Ovary (tissue), 9 donors: Measurements from ENCODE around the gene RBAK. TPM values are rescaled to one million over a fixed set of nuclear protein-coding genes. Genes with fewer than 3 reads are reported as not detected.
"Not testable (repeated sequence)": the region's sequence is repeated elsewhere in the genome, so short reads cannot be mapped to it uniquely, and the experiment has no call there.

Experiments
- DNase-seq, 5 donors: peaks; one replicate each; pipeline ENCODE4 v3.0.0-alpha.2; 2019 to 2020
- H3K27ac ChIP-seq, 2 donors: fragments of 200-600 bp; one replicate each; pipeline versions ENCODE4 v1.5.1 to v1.8.0; 2019 to 2022
- H3K27me3 ChIP-seq: fragments of 200-600 bp; one replicate; pipeline ENCODE4 v1.8.0; 2022
- H3K36me3 ChIP-seq: fragments of 200-600 bp; sonication (generic); one replicate; pipeline ENCODE4 v1.5.1; 2019
- H3K4me1 ChIP-seq: one replicate; pipeline ENCODE4 v1.8.1; 2013; ENCODE audit warnings: mild to moderate bottlenecking, moderate library complexity; ENCODE audit not compliant: insufficient read depth
- H3K4me3 ChIP-seq: fragments of 200-600 bp; sonication (generic); one replicate; pipeline ENCODE4 v1.5.1; 2017
- H3K9me3 ChIP-seq, 2 donors: fragments of 200-600 bp in 1 of 2; sonication (generic) in 1 of 2; one replicate each; pipeline versions ENCODE4 v1.5.1 to v1.8.1; 2013 to 2019; ENCODE audit warnings: mild to moderate bottlenecking in 1 of 2, moderate library complexity in 1 of 2
- CTCF ChIP-seq, 3 donors: fragments of 450-650 bp in 2 of 3; fragments of 200-600 bp in 1 of 3; IDR thresholded peaks; one replicate each; pipeline versions ENCODE4 v1.5.1 to v1.8.0; 2016 to 2022; ENCODE audit warnings: antibody characterized with exemption in 3 of 3, mild to moderate bottlenecking in 1 of 3
- EP300 ChIP-seq: sonication (generic); formaldehyde crosslinking; IDR thresholded peaks from one replicate; pipeline ENCODE4 v1.6.1; 2017; ENCODE audit warnings: antibody characterized with exemption
- POLR2A ChIP-seq: fragments of 450-650 bp; IDR thresholded peaks from one replicate; pipeline ENCODE4 v1.6.1; 2017; ENCODE audit warnings: antibody characterized with exemption, mild to moderate bottlenecking, moderate library complexity
- WGBS, 3 donors: extraction: QIAGEN DNeasy Blood & Tissue Kit in 1 of 3; methylation state at CpG; one replicate each; pipeline versions ENCODE4 v1.1.5 to v1.1.7; 2013 to 2017; 5-methylcytosine and 5-hydroxymethylcytosine counted together
- intact Hi-C, 4 donors: fragments of 100-400 bp; cut with DNase I; formaldehyde crosslinking; loops; one replicate each; pipeline versions ENCODE4 v1.11.0 to v1.15.1; 2022 to 2023
- polyA plus RNA-seq, 2 donors: library from polyadenylated mRNA; stranded (reverse); fragments of 200-250 nt in 1 of 2; fragments of 350-450 nt in 1 of 2; fragmentation: Illumina TruSeq in 1 of 2; extraction: RNeasy Lipid Tissue Mini Kit (QIAGEN cat#74804) in 1 of 2; gene quantifications; one replicate each; pipeline ENCODE4 v1.2.3, GENCODE V29; 2013 to 2014
- total RNA-seq, 7 donors: library from RNA; depleted of rRNA in 2 of 7; stranded (reverse); fragments of >200 nt in 2 of 7; fragmentation: NEBNext Ultra II Directional in 3 of 7; extraction: Animal tissue kit (Norgen Biotek cat#: 25700) in 3 of 7; gene quantifications; one replicate each; pipeline versions ENCODE4 v1.1.0 to v1.2.4, GENCODE V29; 2016 to 2023
- donor health status: DM: no; HTN: no; CAD: no; lungs with moderate emphysema.
- donor health status: DM: no; HTN: no; CAD: no.
- donor health status: Bipolar disorder and iron deficiency.
- donor health status: DM: yes; HTN: yes; CAD: no.
- donor health status: DM: no; HTN: no; CAD: no.
- donor health status: DM: yes; HTN: yes; CAD: no.

RBAK gene
- total and polyA plus RNA-seq, 9 donors, result 4.7 to 12.8 (median 9.5) TPM

- Histone ChIP-seq H3K27ac (no peak overlapping the region), H3K36me3 (no peaks in the 10 kb centered on the region), H3K9me3 (no peaks in the 10 kb centered on the region), H3K4me1 (no peaks in the 10 kb centered on the region), H3K27me3 (no peaks in the 10 kb centered on the region), H3K4me3 (no peak overlapping the region)
- no peak for DNase-seq
- 81 to 89% (median 87%) methylated on average over 24 of the region's 24 CpGs for WGBS, 3 donors
- intact Hi-C loops, result loop anchor here in 1 of 4 donors (10.0 kb wide), 1 partner anchor 289 kb away; no protein-coding TSS in a partner anchor
- no peak for TF ChIP-seq EP300
Measured at GRCh38 chr7:5083311-5083711, 37.7 kb downstream of the RBAK start.

- WGBS, 3 donors, result 73 to 78% (median 75%) methylated on average over 9 of the region's 9 CpGs
Measured at GRCh38 chr7:5086256-5086655, 40.6 kb downstream of the RBAK start.

GRCh38 chr7:5088228-5088833 lies 42.7 kb downstream of the RBAK start:
- not testable (repeated sequence) for H3K27me3 ChIP-seq, H3K4me1 ChIP-seq, H3K9me3 ChIP-seq, H3K36me3 ChIP-seq, H3K4me3 ChIP-seq, H3K27ac ChIP-seq, DNase-seq
- intact Hi-C loops, result loop anchor here in 2 of 4 donors (5.0 to 10.0 kb wide), 2 partner anchors 286 to 294 kb away; no protein-coding TSS in a partner anchor
- WGBS, 3 donors, result 62 to 63% (median 62%) methylated on average over 12 of the region's 12 CpGs

More at GRCh38 chr7:5086256-5086655, 40.6 kb downstream of the RBAK start:
- intact Hi-C loops, result loop anchor here in 3 of 4 donors (2.0 to 10.0 kb wide), 3 partner anchors 284 to 291 kb away; no protein-coding TSS in a partner anchor
- H3K27me3 ChIP-seq, result no peaks in the 10 kb centered on the region
- no peak for TF ChIP-seq EP300
- no peak for TF ChIP-seq POLR2A
- TF ChIP-seq CTCF (IDR thresholded peaks at IDR 0.05), result no peak
- no peaks in the 10 kb centered on the region for H3K4me1 ChIP-seq
- H3K27ac ChIP-seq, result no peak overlapping the region
- H3K4me3 ChIP-seq, result no peak overlapping the region
- H3K36me3 ChIP-seq, result no peaks in the 10 kb centered on the region
- no peak for DNase-seq
- no peaks in the 10 kb centered on the region for H3K9me3 ChIP-seq

- no peak for DNase-seq
- Histone ChIP-seq H3K27me3 (no peaks in the 10 kb centered on the region), H3K4me1 (no peaks in the 10 kb centered on the region), H3K36me3 (no peaks in the 10 kb centered on the region), H3K4me3 (no peak overlapping the region), H3K27ac (no peak overlapping the region), H3K9me3 (no peaks in the 10 kb centered on the region)
- intact Hi-C loops, result loop anchor here in 2 of 4 donors (5.0 to 10.0 kb wide), 2 partner anchors 287 to 294 kb away; no protein-coding TSS in a partner anchor
- TF ChIP-seq CTCF (IDR thresholded peaks at IDR 0.05) (no peak), POLR2A (no peak), EP300 (no peak)
- WGBS, 3 donors, result 71 to 78% (median 78%) methylated on average over 8 of the region's 8 CpGs
Measured at GRCh38 chr7:5088906-5089305, 43.2 kb downstream of the RBAK start.

GRCh38 chr7:5093948-5094347 lies 48.3 kb downstream of the RBAK start:
- Histone ChIP-seq H3K36me3 (no peaks in the 10 kb centered on the region), H3K4me3 (no peak overlapping the region), H3K27me3 (no peaks in the 10 kb centered on the region), H3K9me3 (no peaks in the 10 kb centered on the region), H3K27ac (no peak overlapping the region), H3K4me1 (no peaks in the 10 kb centered on the region)
- 54 to 77% (median 69%) methylated on average over 5 of the region's 5 CpGs for WGBS, 3 donors
- TF ChIP-seq CTCF (IDR thresholded peaks at IDR 0.05), result no peak
- no peak for TF ChIP-seq EP300
- no peak for TF ChIP-seq POLR2A
- no peak for DNase-seq
- intact Hi-C loops, result no loop called here
